ENCODE data around the gene CPNE7.
"Not testable (repeated sequence)": the region's sequence is repeated elsewhere in the genome, so short reads cannot be mapped to it uniquely, and the experiment has no call there.

- not testable (repeated sequence) for TF ChIP-seq ZNF488 (tag by site-specific recombination; IDR thresholded peaks at IDR 0.05); ZNF148 (tag by site-specific recombination; IDR thresholded peaks at IDR 0.05; ENCODE audit: borderline replicate concordance); RBAK (tag by site-specific recombination; IDR thresholded peaks at IDR 0.05); SETDB1 (IDR thresholded peaks at IDR 0.05; ENCODE audit: insufficient read length, low read length)
- TF ChIP-seq, protein P1, sequence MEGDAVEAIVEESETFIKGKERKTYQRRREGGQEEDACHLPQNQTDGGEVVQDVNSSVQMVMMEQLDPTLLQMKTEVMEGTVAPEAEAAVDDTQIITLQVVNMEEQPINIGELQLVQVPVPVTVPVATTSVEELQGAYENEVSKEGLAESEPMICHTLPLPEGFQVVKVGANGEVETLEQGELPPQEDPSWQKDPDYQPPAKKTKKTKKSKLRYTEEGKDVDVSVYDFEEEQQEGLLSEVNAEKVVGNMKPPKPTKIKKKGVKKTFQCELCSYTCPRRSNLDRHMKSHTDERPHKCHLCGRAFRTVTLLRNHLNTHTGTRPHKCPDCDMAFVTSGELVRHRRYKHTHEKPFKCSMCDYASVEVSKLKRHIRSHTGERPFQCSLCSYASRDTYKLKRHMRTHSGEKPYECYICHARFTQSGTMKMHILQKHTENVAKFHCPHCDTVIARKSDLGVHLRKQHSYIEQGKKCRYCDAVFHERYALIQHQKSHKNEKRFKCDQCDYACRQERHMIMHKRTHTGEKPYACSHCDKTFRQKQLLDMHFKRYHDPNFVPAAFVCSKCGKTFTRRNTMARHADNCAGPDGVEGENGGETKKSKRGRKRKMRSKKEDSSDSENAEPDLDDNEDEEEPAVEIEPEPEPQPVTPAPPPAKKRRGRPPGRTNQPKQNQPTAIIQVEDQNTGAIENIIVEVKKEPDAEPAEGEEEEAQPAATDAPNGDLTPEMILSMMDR (tag by site-specific recombination; IDR thresholded peaks at IDR 0.05), result not testable (repeated sequence)
- TF ChIP-seq, protein P2, sequence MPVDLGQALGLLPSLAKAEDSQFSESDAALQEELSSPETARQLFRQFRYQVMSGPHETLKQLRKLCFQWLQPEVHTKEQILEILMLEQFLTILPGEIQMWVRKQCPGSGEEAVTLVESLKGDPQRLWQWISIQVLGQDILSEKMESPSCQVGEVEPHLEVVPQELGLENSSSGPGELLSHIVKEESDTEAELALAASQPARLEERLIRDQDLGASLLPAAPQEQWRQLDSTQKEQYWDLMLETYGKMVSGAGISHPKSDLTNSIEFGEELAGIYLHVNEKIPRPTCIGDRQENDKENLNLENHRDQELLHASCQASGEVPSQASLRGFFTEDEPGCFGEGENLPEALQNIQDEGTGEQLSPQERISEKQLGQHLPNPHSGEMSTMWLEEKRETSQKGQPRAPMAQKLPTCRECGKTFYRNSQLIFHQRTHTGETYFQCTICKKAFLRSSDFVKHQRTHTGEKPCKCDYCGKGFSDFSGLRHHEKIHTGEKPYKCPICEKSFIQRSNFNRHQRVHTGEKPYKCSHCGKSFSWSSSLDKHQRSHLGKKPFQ (tag by site-specific recombination; IDR thresholded peaks at IDR 0.05), result not testable (repeated sequence)
Measured at GRCh38 chr16:89570983-89571598, 4.5 kb upstream of the CPNE7 start.

Data from HEK293 (cell line).